SH-SY5Y (cell line): ENCODE measurements around the gene NSUN3.

Source experiments
- GATA2 ChIP-seq: IDR thresholded peaks from 2 replicates; pipeline ENCODE4 v1.6.1; 2011; ENCODE audit warnings: mild to moderate bottlenecking, low read depth, low read length
- GATA3 ChIP-seq: IDR thresholded peaks from 2 replicates; pipeline ENCODE4 v1.6.1; 2011; ENCODE audit warnings: low read depth, mild to moderate bottlenecking, low read length, moderate library complexity

DNA sequence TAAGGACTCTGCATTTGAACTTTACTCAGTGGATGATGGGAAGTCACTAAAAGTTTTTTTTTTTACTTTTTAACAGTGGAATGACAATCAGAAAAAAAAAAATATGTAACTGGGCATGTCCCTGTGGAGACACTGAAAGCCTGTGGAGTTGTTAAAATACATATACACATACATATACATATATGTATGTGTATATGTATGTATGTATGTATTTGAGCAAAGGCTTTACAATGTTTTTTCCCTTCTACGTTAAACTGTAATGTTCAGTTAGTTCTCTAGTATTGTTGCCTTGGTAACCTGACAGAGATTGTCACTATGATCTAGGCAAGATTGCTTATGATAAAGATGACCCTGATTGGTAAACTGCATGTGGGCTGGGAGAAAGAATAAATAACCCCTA is 30.3 kb downstream of the NSUN3 start:
- no peak for TF ChIP-seq GATA3
- no peak for TF ChIP-seq GATA2
